HEK293 (cell line): ENCODE data around the gene GALT.

Source experiments
- FEZF1 ChIP-seq: fragments of 450-650 bp; formaldehyde crosslinking; IDR thresholded peaks from 2 replicates; pipeline ENCODE4 v1.5.1; 2016; ENCODE audit warnings: missing biosample characterization, missing genetic modification characterization
- HOXD13 ChIP-seq: sonication (generic); formaldehyde crosslinking; IDR thresholded peaks from 2 replicates; pipeline ENCODE4 v1.8.0; 2022; ENCODE audit warnings: missing genetic modification reagents, borderline replicate concordance
- IKZF3 ChIP-seq: fragments of 450-650 bp; IDR thresholded peaks from 2 replicates; pipeline ENCODE4 v1.5.0; 2018; ENCODE audit warnings: missing biosample characterization, mild to moderate bottlenecking, missing genetic modification characterization, moderate library complexity
- KLF16 ChIP-seq: fragments of 450-650 bp; formaldehyde crosslinking; IDR thresholded peaks from 2 replicates; pipeline ENCODE4 v1.5.1; 2017; ENCODE audit warnings: missing biosample characterization, missing genetic modification characterization
- MYNN ChIP-seq: fragments of 450-650 bp; formaldehyde crosslinking; IDR thresholded peaks from 2 replicates; pipeline ENCODE4 v1.5.1; 2016; ENCODE audit warnings: missing biosample characterization, missing genetic modification characterization, borderline replicate concordance
- RBAK ChIP-seq: fragments of 450-650 bp; formaldehyde crosslinking; IDR thresholded peaks from 2 replicates; pipeline ENCODE4 v1.5.1; 2016; ENCODE audit warnings: missing biosample characterization, missing genetic modification characterization
- ZFP3 ChIP-seq: fragments of 450-650 bp; formaldehyde crosslinking; IDR thresholded peaks from 2 replicates; pipeline ENCODE4 v1.5.1; 2016; ENCODE audit warnings: low read depth, missing biosample characterization, missing genetic modification characterization
- ZFP37 ChIP-seq: fragments of 450-650 bp; formaldehyde crosslinking; IDR thresholded peaks from 2 replicates; pipeline ENCODE4 v1.5.1; 2016; ENCODE audit warnings: missing biosample characterization, missing genetic modification characterization
- ZNF133 ChIP-seq: fragments of 450-650 bp; formaldehyde crosslinking; IDR thresholded peaks from 2 replicates; pipeline ENCODE4 v1.5.1; 2016; ENCODE audit warnings: missing biosample characterization, missing genetic modification characterization
- ZNF184 ChIP-seq: fragments of 450-650 bp; IDR thresholded peaks from 2 replicates; pipeline ENCODE4 v1.5.1; 2018; ENCODE audit warnings: missing biosample characterization, mild to moderate bottlenecking, missing genetic modification characterization
- ZNF211 ChIP-seq: fragments of 450-650 bp; formaldehyde crosslinking; IDR thresholded peaks from 2 replicates; pipeline ENCODE4 v1.5.1; 2016; ENCODE audit warnings: low read depth, missing biosample characterization, missing genetic modification characterization
- ZNF221 ChIP-seq: fragments of 450-650 bp; formaldehyde crosslinking; IDR thresholded peaks from 2 replicates; pipeline ENCODE4 v1.5.1; 2017; ENCODE audit warnings: missing biosample characterization, missing genetic modification characterization, borderline replicate concordance
- ZNF223 ChIP-seq: fragments of 450-650 bp; formaldehyde crosslinking; IDR thresholded peaks from 2 replicates; pipeline ENCODE4 v1.5.1; 2016; ENCODE audit warnings: missing biosample characterization, missing genetic modification characterization
- ZNF311 ChIP-seq: fragments of 450-650 bp; formaldehyde crosslinking; IDR thresholded peaks from 2 replicates; pipeline ENCODE4 v1.5.1; 2017; ENCODE audit warnings: missing biosample characterization, missing genetic modification characterization, borderline replicate concordance
- ZNF335 ChIP-seq: fragments of 450-650 bp; formaldehyde crosslinking; conservative IDR thresholded peaks from 2 replicates; pipeline ENCODE4 v1.5.1; 2016; ENCODE audit warnings: missing biosample characterization, missing genetic modification characterization
- ZNF366 ChIP-seq: fragments of 450-650 bp; formaldehyde crosslinking; conservative IDR thresholded peaks from 2 replicates; pipeline ENCODE4 v1.5.1; 2016; ENCODE audit warnings: missing biosample characterization, missing genetic modification characterization
- ZNF404 ChIP-seq: fragments of 450-650 bp; formaldehyde crosslinking; IDR thresholded peaks from 2 replicates; pipeline ENCODE4 v1.5.1; 2017; ENCODE audit warnings: missing biosample characterization, missing genetic modification characterization
- ZNF433 ChIP-seq: fragments of 450-650 bp; formaldehyde crosslinking; IDR thresholded peaks from 2 replicates; pipeline ENCODE4 v1.5.1; 2016; ENCODE audit warnings: missing biosample characterization, missing genetic modification characterization, low read depth
- ZNF449 ChIP-seq: fragments of 450-650 bp; formaldehyde crosslinking; IDR thresholded peaks from 2 replicates; pipeline ENCODE4 v1.5.1; 2017; ENCODE audit warnings: missing biosample characterization, mild to moderate bottlenecking, missing genetic modification characterization, moderate library complexity
- ZNF473 ChIP-seq: fragments of 450-650 bp; formaldehyde crosslinking; IDR thresholded peaks from 2 replicates; pipeline ENCODE4 v1.5.1; 2017; ENCODE audit warnings: missing biosample characterization, missing genetic modification characterization
- ZNF510 ChIP-seq: fragments of 450-650 bp; formaldehyde crosslinking; IDR thresholded peaks from 2 replicates; pipeline ENCODE4 v1.5.1; 2018; ENCODE audit warnings: mild to moderate bottlenecking, missing genetic modification characterization, missing biosample characterization; ENCODE audit not compliant: insufficient replicate concordance
- ZNF544 ChIP-seq: fragments of 450-650 bp; formaldehyde crosslinking; IDR thresholded peaks from 2 replicates; pipeline ENCODE4 v1.5.0; 2017; ENCODE audit warnings: missing biosample characterization, missing genetic modification characterization
- ZNF555 ChIP-seq: fragments of 450-650 bp; formaldehyde crosslinking; conservative IDR thresholded peaks from 2 replicates; pipeline ENCODE4 v1.5.1; 2017; ENCODE audit warnings: missing biosample characterization, mild to moderate bottlenecking, missing genetic modification characterization, inconsistent platforms
- ZNF558 ChIP-seq: fragments of 450-650 bp; formaldehyde crosslinking; IDR thresholded peaks from 2 replicates; pipeline ENCODE4 v1.5.1; 2016; ENCODE audit warnings: missing biosample characterization, missing genetic modification characterization
- ZNF624 ChIP-seq: fragments of 450-650 bp; formaldehyde crosslinking; IDR thresholded peaks from 2 replicates; pipeline ENCODE4 v1.5.1; 2017; ENCODE audit warnings: missing biosample characterization, missing genetic modification characterization
- ZNF670 ChIP-seq: fragments of 450-650 bp; formaldehyde crosslinking; IDR thresholded peaks from 2 replicates; pipeline ENCODE4 v1.5.1; 2016; ENCODE audit warnings: missing biosample characterization, missing genetic modification characterization, low read depth
- ZNF768 ChIP-seq: fragments of 450-650 bp; formaldehyde crosslinking; IDR thresholded peaks from 2 replicates; pipeline ENCODE4 v1.5.1; 2018; ENCODE audit warnings: missing biosample characterization, mild to moderate bottlenecking, missing genetic modification characterization
- ZNF777 ChIP-seq: fragments of 450-650 bp; formaldehyde crosslinking; IDR thresholded peaks from 2 replicates; pipeline ENCODE4 v1.5.1; 2017; ENCODE audit warnings: missing biosample characterization, missing genetic modification characterization, borderline replicate concordance
- ZNF830 ChIP-seq: fragments of 450-650 bp; IDR thresholded peaks from 2 replicates; pipeline ENCODE4 v1.5.0; 2018; ENCODE audit warnings: missing biosample characterization, missing genetic modification characterization, low read depth, mild to moderate bottlenecking, moderate library complexity
- ZSCAN18 ChIP-seq: fragments of 450-650 bp; formaldehyde crosslinking; IDR thresholded peaks from 2 replicates; pipeline ENCODE4 v1.5.1; 2016; ENCODE audit warnings: missing biosample characterization, missing genetic modification characterization
- TF ChIP-seq, protein P1 (sequence below): fragments of 450-650 bp; formaldehyde crosslinking; conservative IDR thresholded peaks from 2 replicates; pipeline ENCODE4 v1.5.1; 2016; ENCODE audit warnings: low read depth, missing biosample characterization, missing genetic modification characterization

The GALT gene

DNA sequence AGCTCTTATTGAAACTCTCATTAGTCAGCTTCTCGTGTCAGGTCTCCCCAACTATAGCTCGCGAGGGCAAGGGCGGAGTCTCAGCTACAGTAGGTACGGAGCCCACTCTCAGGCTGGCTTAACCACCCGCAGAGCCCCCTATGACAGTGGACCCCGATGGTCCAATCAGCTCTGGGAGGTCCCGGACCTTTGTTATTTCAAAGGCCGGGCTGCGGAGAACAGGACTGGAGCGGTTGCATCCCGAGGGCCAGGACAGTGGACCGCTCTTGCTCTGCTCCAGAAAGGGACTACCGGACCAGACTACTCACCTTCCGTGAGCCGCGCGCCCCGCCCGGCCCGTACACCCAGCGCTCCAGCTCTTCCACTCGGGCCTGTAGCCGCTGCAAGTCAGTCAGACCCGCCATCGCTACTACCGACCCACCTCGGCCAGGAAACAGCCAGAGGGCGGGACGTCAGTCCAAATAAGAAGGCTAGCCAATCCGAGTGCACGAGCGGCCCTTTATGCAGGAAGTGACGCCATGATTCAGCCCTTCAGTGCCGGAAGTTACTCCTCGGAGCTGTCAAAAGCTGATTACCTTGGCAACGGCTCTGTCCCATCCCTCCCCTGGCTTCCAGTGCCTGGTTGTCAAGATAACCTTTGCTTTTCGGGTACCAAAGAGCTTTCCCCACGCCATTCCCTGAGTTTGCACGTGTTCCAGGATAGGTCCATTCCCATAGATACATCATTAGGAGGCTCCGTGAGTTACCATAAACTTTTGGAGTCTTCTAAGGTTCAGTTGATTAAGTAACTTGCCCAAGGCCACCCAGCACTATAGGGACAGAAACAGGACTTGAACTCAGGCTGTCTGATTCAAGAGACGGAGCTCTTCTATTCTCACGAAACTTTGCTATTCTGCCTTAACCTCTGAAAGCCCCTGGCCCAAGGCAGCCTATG is 26.1 kb upstream of the GALT start, which contains the start of gene DCTN3 (continued):
- TF ChIP-seq ZNF449 (no peak), ZNF221 (tag by site-specific recombination) (no peak), ZNF404 (no peak), ZFP37 (no peak), ZSCAN18 (no peak), ZNF624 (tag by site-specific recombination) (no peak), ZNF768 (tag by site-specific recombination) (no peak), ZNF211 (tag by site-specific recombination) (no peak), ZNF544 (tag by site-specific recombination) (no peak), ZNF510 (tag by site-specific recombination) (no peak), ZNF555 (no peak), ZNF184 (tag by site-specific recombination) (no peak), ZNF311 (tag by site-specific recombination) (no peak), MYNN (tag by site-specific recombination) (no peak), ZNF777 (no peak), ZNF133 (tag by site-specific recombination) (no peak), ZFP3 (no peak), ZNF433 (no peak), IKZF3 (tag by site-specific recombination) (no peak), FEZF1 (no peak), RBAK (tag by site-specific recombination) (no peak), ZNF223 (tag by site-specific recombination) (no peak), ZNF558 (tag by site-specific recombination) (no peak), ZNF335 (tag by site-specific recombination) (peak; percentile 14; the same call in 1 of the 2 replicates), HOXD13 (CRISPR knock-in tag) (peak; percentile 89), ZNF830 (no peak), KLF16 (tag by site-specific recombination) (no peak), ZNF473 (no peak), ZNF670 (no peak), ZNF366 (tag by site-specific recombination) (no peak)
- TF ChIP-seq, protein P1, sequence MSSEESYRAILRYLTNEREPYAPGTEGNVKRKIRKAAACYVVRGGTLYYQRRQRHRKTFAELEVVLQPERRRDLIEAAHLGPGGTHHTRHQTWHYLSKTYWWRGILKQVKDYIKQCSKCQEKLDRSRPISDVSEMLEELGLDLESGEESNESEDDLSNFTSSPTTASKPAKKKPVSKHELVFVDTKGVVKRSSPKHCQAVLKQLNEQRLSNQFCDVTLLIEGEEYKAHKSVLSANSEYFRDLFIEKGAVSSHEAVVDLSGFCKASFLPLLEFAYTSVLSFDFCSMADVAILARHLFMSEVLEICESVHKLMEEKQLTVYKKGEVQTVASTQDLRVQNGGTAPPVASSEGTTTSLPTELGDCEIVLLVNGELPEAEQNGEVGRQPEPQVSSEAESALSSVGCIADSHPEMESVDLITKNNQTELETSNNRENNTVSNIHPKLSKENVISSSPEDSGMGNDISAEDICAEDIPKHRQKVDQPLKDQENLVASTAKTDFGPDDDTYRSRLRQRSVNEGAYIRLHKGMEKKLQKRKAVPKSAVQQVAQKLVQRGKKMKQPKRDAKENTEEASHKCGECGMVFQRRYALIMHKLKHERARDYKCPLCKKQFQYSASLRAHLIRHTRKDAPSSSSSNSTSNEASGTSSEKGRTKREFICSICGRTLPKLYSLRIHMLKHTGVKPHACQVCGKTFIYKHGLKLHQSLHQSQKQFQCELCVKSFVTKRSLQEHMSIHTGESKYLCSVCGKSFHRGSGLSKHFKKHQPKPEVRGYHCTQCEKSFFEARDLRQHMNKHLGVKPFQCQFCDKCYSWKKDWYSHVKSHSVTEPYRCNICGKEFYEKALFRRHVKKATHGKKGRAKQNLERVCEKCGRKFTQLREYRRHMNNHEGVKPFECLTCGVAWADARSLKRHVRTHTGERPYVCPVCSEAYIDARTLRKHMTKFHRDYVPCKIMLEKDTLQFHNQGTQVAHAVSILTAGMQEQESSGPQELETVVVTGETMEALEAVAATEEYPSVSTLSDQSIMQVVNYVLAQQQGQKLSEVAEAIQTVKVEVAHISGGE (tag by site-specific recombination): no peak
